ENCODE results near the gene ACAA1.

The ACAA1 gene

GRCh38 chr3:38136777-38137614, at the start of gene ACAA1:
TSS of gene ACAA1 (minus strand) at chr3:38137127. CDS start at chr3:38137035, 92 bp downstream.
- H3K4me3 ChIP-seq (ENCODE audit: low read depth, low read length): peak within 1 kb of the TSS; percentile 87
- no peak for TF ChIP-seq CTCF (IDR thresholded peaks at IDR 0.05; ENCODE audit: low read depth, low read length)

GRCh38 chr3:38177181-38177580, 40.3 kb upstream of the ACAA1 start:
- no peak for TF ChIP-seq CTCF (IDR thresholded peaks at IDR 0.05; ENCODE audit: low read depth, low read length)
- no peak overlapping the region for H3K4me3 ChIP-seq (ENCODE audit: low read depth, low read length)

- H3K4me3 ChIP-seq (ENCODE audit: low read depth, low read length): no peak overlapping the region
These were observed 37.0 kb upstream of the ACAA1 start for GRCh38 chr3:38173834-38174418.

GRCh38 chr3:38171622-38172021, 34.7 kb upstream of the ACAA1 start:
- TF ChIP-seq CTCF (IDR thresholded peaks at IDR 0.05; ENCODE audit: low read depth, low read length): no peak
- H3K4me3 ChIP-seq (ENCODE audit: low read depth, low read length): no peak overlapping the region

More at GRCh38 chr3:38173834-38174418, 37.0 kb upstream of the ACAA1 start:
- TF ChIP-seq CTCF (IDR thresholded peaks at IDR 0.05; ENCODE audit: low read depth, low read length): no peak

GRCh38 chr3:38170722-38171121, 33.8 kb upstream of the ACAA1 start:
- TF ChIP-seq CTCF (IDR thresholded peaks at IDR 0.05; ENCODE audit: low read depth, low read length): no peak
- H3K4me3 ChIP-seq (ENCODE audit: low read depth, low read length): no peak overlapping the region

- H3K4me3 ChIP-seq (ENCODE audit: low read depth, low read length): peak overlapping the region; percentile 43
- no peak for TF ChIP-seq CTCF (IDR thresholded peaks at IDR 0.05; ENCODE audit: low read depth, low read length)
These were observed 32.0 kb upstream of the ACAA1 start for GRCh38 chr3:38169027-38169317.

All from WI38 (cell line).